ENCODE results near the gene TMEM181.
A peak's percentile ranks its signal among the peaks of the same experiment; 100 is the strongest.
"Not testable (repeated sequence)": the region's sequence is repeated elsewhere in the genome, so short reads cannot be mapped to it uniquely, and the experiment has no call there.

TMEM181 gene

DNA sequence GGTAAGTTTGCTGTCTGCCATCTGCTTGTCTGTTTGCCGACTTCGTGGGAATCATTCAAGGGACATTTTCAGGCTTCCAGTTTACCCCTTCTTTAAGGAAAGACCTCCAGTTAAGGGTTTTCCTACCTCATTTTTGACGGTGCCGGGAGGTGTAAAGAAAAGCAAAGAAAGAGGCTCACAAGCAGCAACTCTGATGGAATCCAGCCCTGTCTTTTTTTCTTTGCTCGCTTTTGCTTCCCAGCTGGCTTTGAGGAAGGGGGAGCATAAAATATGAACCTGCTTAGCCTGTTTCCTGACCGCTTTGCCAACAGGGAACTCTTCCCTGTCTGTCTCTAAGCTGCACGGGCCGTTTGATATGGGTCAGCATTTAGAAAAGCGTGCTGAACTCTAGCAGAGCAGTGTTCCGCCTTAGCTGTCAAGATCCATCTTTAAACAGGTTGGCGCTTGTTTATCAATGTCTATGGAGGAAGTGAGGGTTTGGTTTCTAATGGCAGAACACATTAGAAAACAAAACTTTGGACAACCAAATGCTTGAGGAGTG is 103.8 kb downstream of the TMEM181 start:
- DNase-seq, result no peak

DNA sequence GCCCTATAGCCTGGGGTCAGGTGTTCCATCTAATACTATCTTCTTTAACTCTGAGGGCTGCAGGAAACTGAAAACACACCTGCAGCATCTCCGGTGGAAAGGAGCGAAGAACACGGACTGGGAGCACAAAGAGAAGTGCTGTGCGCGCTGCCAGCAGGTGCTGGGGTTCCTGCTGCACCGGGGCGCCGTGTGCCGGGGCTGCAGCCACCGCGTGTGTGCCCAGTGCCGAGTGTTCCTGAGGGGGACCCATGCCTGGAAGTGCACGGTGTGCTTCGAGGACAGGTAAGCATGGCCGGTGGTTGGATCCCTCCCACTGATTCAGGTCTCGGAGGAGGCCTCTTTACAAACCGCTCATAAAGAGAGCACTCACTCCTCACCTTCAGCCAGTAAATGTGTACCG is 105.4 kb downstream of the TMEM181 start:
- DNase-seq, result no peak

GRCh38 chr6:158666628-158667359 is 106.9 kb downstream of the TMEM181 start:
- DNase-seq, result no peak

GRCh38 chr6:158667360-158667981 is 107.6 kb downstream of the TMEM181 start:
- DNase-seq, result no peak

DNA sequence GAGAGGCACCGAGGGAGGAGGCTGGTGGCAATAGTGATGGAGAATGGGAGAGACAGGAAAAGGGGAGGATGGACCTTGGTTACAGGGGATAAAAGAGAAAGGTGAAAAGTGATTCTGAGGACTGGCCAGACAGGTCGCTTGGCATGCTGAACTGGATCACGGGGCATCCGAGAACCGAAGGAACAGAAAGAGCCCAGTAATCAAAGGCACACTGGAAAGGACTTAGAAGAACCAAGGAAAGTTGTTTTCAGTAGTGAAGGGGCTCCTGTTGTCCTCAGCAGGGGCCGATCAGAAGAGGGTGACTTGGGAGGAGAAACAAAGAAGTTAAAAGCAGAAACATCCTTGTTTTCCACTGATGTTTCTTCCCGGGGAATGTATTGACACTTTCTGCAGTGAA is 108.8 kb downstream of the TMEM181 start:
- DNase-seq, result no peak

DNA sequence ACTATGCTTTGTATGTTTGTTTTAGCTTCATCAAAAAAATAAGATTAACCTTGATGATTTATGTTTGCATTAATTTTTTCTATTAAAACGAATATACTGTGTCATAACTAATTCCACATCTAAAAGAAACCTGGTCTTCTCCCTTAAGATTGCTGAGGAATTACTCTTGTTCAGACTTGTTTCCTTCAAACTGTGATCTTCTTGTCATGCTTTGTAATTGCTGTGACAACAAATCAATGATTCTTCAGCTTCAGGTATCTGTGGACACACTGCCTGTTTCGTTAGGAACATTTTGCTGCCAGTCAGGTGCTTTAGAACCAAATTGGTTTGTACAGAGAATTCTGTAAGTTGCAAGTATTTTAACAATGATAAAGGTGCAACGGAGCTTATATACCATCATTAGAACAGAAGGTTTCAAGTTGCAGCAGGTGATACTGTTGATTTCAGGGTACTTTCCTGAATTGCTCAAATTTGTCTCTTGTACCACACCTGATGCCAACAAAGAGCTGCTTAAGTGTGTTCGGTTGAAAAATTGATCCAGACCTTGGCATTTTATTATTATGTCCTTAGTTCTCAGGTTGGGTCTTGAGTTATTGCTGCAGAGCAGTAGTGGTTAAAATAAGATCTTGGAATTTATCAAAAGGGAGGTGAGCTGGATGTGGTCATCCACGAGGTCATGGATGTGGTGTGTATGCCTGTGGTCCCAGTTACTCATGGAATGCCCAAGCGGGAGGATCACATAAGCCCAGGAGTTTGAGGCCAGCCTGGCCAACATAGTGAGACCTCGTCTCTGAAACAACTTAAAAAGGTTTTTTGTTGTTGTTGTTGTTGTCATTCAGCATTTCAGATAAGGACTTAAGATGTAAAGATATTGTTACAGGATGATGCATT is 109.5 kb downstream of the TMEM181 start:
- peak in 1 of 2 experiments; percentile 31 for DNase-seq

DNA sequence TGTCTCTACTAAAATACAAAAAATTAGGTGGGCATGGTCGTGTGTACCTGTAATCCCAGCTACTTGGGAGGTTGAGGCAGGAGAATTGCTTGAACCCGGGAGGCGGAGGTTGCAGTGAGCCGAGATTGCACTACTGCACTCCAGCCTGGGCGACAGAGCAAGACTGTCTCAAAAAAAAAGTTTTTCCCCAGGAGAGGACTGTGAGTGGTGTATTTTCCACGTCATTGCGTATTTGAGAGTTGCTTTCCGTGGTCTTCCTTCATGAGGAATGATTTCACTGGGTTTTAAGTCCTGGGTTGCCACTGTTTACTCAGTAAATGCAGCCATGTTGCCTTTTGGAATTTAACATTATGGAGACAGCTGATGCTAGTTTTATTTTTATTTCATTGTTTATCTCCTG is 112.2 kb downstream of the TMEM181 start:
- not testable (repeated sequence) for DNase-seq

- DNase-seq, result no peak
Observed at GRCh38 chr6:158672726-158673125, 112.8 kb downstream of the TMEM181 start.

DNA sequence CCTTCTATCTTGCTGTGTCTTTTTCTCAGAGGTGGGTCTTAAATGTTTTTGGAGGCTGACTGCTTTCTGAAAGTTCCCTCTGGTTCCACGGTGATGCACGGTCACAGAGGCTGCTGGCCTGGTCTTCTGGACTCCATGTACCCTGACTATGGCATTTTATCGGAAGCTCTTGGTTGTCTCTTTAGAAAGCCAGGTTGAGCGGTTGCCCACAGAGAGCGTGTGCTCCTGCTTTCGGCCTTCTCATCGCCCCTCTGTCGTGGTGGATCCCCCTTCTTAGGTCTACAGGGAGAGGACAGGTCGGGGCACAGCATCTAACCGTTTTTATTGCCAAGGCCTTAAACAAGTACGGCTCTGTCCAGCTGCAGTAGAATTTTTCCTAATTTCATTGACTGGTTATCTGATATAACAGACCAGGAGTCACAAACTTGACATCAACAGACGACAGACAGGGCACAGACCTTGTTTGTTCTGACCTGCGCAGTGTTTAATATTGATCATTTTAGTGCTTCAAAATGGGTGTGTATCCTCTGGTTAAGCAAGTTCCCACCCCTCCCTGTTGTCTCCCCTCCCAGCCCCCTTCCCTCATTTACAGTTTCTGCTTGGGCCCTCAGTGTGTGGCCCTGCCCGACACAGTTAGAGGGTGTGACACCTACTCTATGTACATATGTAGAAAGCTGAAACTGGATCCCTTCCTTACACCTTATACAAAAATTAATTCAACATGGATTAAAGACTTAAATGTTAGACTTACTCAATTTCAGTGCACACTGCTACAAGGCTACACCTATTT is 114.6 kb downstream of the TMEM181 start:
- DNase-seq, result no peak

- DNase-seq, result not testable (repeated sequence)
Observed at GRCh38 chr6:158677094-158677493, 117.2 kb downstream of the TMEM181 start.

DNA sequence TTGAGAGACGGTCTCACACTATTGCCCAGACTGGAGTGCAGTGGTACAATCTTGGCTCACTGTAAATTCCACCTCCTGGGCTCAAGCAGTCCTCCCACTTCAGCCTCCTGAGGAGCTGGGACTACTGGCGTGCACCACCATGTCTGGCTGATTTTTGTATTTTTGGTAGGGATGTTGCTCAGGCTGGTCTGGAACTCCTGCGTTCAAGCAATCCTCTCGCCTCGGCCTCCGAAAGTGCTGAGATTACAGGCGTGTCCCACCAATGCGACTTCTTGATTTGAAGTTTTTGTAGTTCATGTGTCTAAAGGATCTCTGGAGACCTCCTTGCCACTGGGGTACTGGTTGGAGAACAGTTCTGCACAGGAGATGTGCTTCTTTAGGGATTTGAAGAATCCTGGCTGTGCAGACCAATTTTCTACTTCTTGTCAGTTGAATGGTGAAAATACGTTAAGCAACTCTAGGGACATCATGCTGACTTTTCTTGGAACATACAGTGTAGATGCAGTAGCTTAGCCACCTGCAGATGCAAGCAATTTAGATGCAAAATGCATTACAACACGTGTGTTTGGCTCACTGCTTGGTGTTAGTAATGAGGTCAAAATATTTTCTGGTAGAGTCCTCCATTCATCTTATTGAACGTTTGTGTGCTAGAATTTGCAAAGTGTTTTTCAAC is 118.2 kb downstream of the TMEM181 start:
- DNase-seq, result no peak

GRCh38 chr6:158680015-158680414 is 120.1 kb downstream of the TMEM181 start:
- DNase-seq, result no peak

DNA sequence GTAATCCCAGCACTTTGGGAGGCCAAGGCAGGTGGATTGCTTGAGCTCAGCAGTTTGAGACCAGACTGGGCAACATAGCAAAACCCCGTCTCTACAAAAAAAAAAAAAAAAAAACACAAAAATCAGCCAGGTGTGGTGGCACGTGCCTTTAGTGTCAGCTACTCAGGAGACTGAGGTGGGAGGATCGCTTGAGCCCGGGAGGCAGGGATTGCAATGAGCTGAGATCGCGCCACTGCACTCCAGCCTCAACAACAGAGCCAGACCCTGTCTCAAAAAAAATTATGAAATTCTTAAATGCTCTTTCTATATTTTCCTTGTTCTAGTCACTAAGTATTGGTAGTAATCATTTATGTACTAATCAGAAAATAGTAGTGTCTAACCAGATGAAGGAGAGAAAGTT is 120.6 kb downstream of the TMEM181 start:
- DNase-seq, result no peak

DNA sequence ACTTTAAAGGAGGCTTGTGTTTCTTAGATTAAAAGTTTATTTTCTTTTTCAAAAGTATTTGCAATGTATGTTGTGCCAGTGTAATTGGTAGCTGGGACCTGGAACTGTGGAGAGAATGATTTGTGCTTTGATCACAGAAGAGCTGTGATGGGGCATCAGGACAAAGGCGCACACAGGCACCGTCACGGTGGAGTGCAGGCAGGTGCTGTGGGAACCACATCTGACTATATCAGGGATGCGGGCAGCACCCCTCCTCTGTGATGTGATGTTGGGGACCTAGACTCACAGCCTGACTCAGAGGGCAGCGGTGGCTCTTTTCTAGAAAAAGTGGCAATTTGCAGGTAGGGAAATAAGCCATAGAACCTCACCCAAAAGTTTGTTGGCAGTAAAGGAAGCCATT is 124.4 kb downstream of the TMEM181 start:
- no peak for DNase-seq

DNA sequence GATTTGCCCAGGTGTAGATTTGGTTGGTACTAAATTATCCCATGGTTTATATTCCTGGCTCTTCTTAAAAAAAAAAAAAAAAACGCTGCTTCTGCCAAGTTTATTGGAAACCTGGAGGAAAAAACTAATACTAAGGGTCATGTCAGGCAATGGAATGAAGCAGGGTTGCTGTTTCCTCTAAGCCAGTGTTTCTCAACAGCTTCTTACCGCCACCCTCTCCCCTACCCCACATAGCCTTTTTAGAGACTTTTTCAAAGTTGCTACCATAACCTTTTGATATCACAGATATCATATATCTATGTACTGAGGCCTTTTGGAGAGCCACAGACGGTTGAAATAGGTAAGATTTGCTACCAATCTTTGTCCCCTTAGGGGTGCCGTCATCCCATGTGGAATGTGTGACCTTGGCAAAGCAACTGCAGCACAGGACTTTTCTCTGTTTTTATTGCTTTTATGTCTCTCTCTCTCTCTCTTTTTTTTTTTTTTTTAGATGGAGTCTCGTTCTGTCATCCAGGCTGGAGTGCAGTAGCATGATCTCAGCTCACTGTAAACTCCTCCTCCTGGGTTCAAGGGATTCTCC is 124.9 kb downstream of the TMEM181 start:
- DNase-seq, result no peak

Data from NCI-H1930 (cell line).